Fibroblast of the conjunctiva (primary cell): ENCODE results near the gene TNS3.
A peak's percentile ranks its signal among the peaks of the same experiment; 100 is the strongest.

Source experiments
- DNase-seq: peaks from one replicate; pipeline ENCODE4 v3.0.0-alpha.2; 2010; ENCODE audit warnings: low read depth

Gene TNS3

GRCh38 chr7:47485640-47486435 is 96.1 kb downstream of the TNS3 start:
- no peak for DNase-seq

- no peak for DNase-seq
Observed at GRCh38 chr7:47484923-47485639, 96.8 kb downstream of the TNS3 start.

- DNase-seq = no peak
Observed at GRCh38 chr7:47484457-47484856, 97.5 kb downstream of the TNS3 start.

- no peak for DNase-seq
Observed at GRCh38 chr7:47483604-47484273, 98.2 kb downstream of the TNS3 start.

- DNase-seq = peak; percentile 30
Observed at GRCh38 chr7:47482013-47482875, 99.7 kb downstream of the TNS3 start.

GRCh38 chr7:47481541-47482012 is 100.3 kb downstream of the TNS3 start:
- no peak for DNase-seq

GRCh38 chr7:47480576-47481538 is 101.1 kb downstream of the TNS3 start:
- no peak for DNase-seq

- no peak for DNase-seq
Observed at GRCh38 chr7:47479821-47480575, 101.9 kb downstream of the TNS3 start.

GRCh38 chr7:47478926-47479711 is 102.8 kb downstream of the TNS3 start:
- no peak for DNase-seq

- DNase-seq = no peak
Observed at GRCh38 chr7:47478017-47478344, 103.9 kb downstream of the TNS3 start.

GRCh38 chr7:47477191-47478016 is 104.5 kb downstream of the TNS3 start:
- no peak for DNase-seq

- DNase-seq = no peak
Observed at GRCh38 chr7:47475880-47476227, 106.1 kb downstream of the TNS3 start.

GRCh38 chr7:47474937-47475879 is 106.7 kb downstream of the TNS3 start:
- peak; percentile 77 for DNase-seq

- DNase-seq = no peak
Observed at GRCh38 chr7:47474211-47474936, 107.5 kb downstream of the TNS3 start.

GRCh38 chr7:47473499-47474210 is 108.3 kb downstream of the TNS3 start:
- DNase-seq = no peak
